Measurements from ENCODE around the gene CBR4. TPM values are rescaled to one million over a fixed set of nuclear protein-coding genes. Genes with fewer than 3 reads are reported as not detected.
"Not testable (repeated sequence)": the region's sequence is repeated elsewhere in the genome, so short reads cannot be mapped to it uniquely, and the experiment has no call there.

The CBR4 gene
- polyA plus RNA-seq (ENCODE audit: insufficient read length), result 20.9 TPM

GRCh38 chr4:169010125-169011023 is at the start of gene CBR4:
Gene CBR4, minus strand, starts transcription at chr4:169010255. Its CDS starts 166 bp downstream, at chr4:169010089.
- DNase-seq, result peak; percentile 100

- DNase-seq, result peak; percentile 43
These were observed 49.5 kb upstream of the CBR4 start for GRCh38 chr4:169059306-169060211.

- DNase-seq, result no peak
These were observed 48.3 kb upstream of the CBR4 start for GRCh38 chr4:169058312-169058711.

- no peak for DNase-seq
These were observed 44.8 kb upstream of the CBR4 start for GRCh38 chr4:169054879-169055278.

- no peak for DNase-seq
These were observed 42.5 kb upstream of the CBR4 start for GRCh38 chr4:169052594-169052945.

- peak; percentile 85 for DNase-seq
These were observed 41.9 kb upstream of the CBR4 start for GRCh38 chr4:169051761-169052593.

- peak; percentile 72 for DNase-seq
These were observed 41.1 kb upstream of the CBR4 start for GRCh38 chr4:169050881-169051760.

- DNase-seq, result no peak
These were observed 40.2 kb upstream of the CBR4 start for GRCh38 chr4:169050284-169050683.

- no peak for DNase-seq
These were observed 38.9 kb upstream of the CBR4 start for GRCh38 chr4:169048868-169049414.

GRCh38 chr4:169047956-169048355 is 37.9 kb upstream of the CBR4 start:
- peak; percentile 63 for DNase-seq

GRCh38 chr4:169045862-169046584 is 36.0 kb upstream of the CBR4 start:
- no peak for DNase-seq

GRCh38 chr4:169044714-169045447 is 34.8 kb upstream of the CBR4 start:
- no peak for DNase-seq

- no peak for DNase-seq
These were observed 32.6 kb upstream of the CBR4 start for GRCh38 chr4:169042608-169043007.

- DNase-seq, result no peak
These were observed 30.7 kb upstream of the CBR4 start for GRCh38 chr4:169040559-169041261.

- DNase-seq, result no peak
These were observed 29.3 kb upstream of the CBR4 start for GRCh38 chr4:169039251-169039954.

- DNase-seq, result no peak
These were observed 27.5 kb upstream of the CBR4 start for GRCh38 chr4:169037506-169037905.

GRCh38 chr4:169035871-169036620 is 26.0 kb upstream of the CBR4 start:
- DNase-seq, result not testable (repeated sequence)

All from hindlimb muscle (tissue), 1 donor.